GM18526 (cell line): ENCODE measurements around the gene ZNF576.
A peak's percentile ranks its signal among the peaks of the same experiment; 100 is the strongest.

Experiments used
- POLR2A ChIP-seq: IDR thresholded peaks from 3 replicates; pipeline ENCODE4 v1.6.1; 2011; ENCODE audit not compliant: insufficient read length; ENCODE audit errors: extremely low read depth

Gene ZNF576

GRCh38 chr19:43595999-43596841 is at the start of gene ZNF576, which contains the start of gene IRGQ:
ZNF576 (plus strand) TSS chr19:43596595; CDS start chr19:43597109, 514 bp downstream.
IRGQ (minus strand) TSS chr19:43596134; CDS start chr19:43595338, 796 bp downstream.
- TF ChIP-seq POLR2A: peak; percentile 68

- TF ChIP-seq POLR2A: no peak
Measured at GRCh38 chr19:43548706-43549105, 47.7 kb upstream of the ZNF576 start.

- TF ChIP-seq POLR2A: no peak
Measured at GRCh38 chr19:43551399-43552197, 44.8 kb upstream of the ZNF576 start.

GRCh38 chr19:43552198-43552450 is 44.3 kb upstream of the ZNF576 start:
- no peak for TF ChIP-seq POLR2A

- TF ChIP-seq POLR2A: no peak
Measured at GRCh38 chr19:43552616-43553015, 43.8 kb upstream of the ZNF576 start.

- no peak for TF ChIP-seq POLR2A
Measured at GRCh38 chr19:43553656-43554055, 42.7 kb upstream of the ZNF576 start.

GRCh38 chr19:43554317-43554895 is 42.0 kb upstream of the ZNF576 start:
- TF ChIP-seq POLR2A: no peak

GRCh38 chr19:43555185-43555770 is 41.1 kb upstream of the ZNF576 start:
- TF ChIP-seq POLR2A: no peak

- no peak for TF ChIP-seq POLR2A
Measured at GRCh38 chr19:43560687-43561086, 35.7 kb upstream of the ZNF576 start.

- no peak for TF ChIP-seq POLR2A
Measured at GRCh38 chr19:43561139-43561970, 35.0 kb upstream of the ZNF576 start.

- TF ChIP-seq POLR2A: no peak
Measured at GRCh38 chr19:43562226-43562697, 34.1 kb upstream of the ZNF576 start.

- no peak for TF ChIP-seq POLR2A
Measured at GRCh38 chr19:43562698-43563241, 33.6 kb upstream of the ZNF576 start.

GRCh38 chr19:43563816-43564457 is 32.5 kb upstream of the ZNF576 start:
- TF ChIP-seq POLR2A: no peak

- TF ChIP-seq POLR2A: no peak
Measured at GRCh38 chr19:43564800-43565199, 31.6 kb upstream of the ZNF576 start.
